Breast epithelium (tissue), 4 donors: Measurements from ENCODE around the gene MMD2. TPM values are rescaled to one million over a fixed set of nuclear protein-coding genes. Genes with fewer than 3 reads are reported as not detected.
A peak's percentile ranks its signal among the peaks of the same experiment; 100 is the strongest.

Experiments used
- DNase-seq, 2 donors: peaks; one replicate each; pipeline ENCODE4 v3.0.0-alpha.2; 2019; ENCODE audit warnings: low spot score in 2 of 2
- H3K27ac ChIP-seq, 2 donors: fragments of 200-600 bp; sonication (generic) in 1 of 2; one replicate each; pipeline ENCODE4 v1.5.1; 2016 to 2019; ENCODE audit warnings: mild to moderate bottlenecking in 1 of 2
- H3K27me3 ChIP-seq, 2 donors: fragments of 200-600 bp; sonication (generic) in 1 of 2; one replicate each; pipeline versions ENCODE4 v1.5.1 to v1.6.0; 2017 to 2019; ENCODE audit warnings: control low read depth in 1 of 2, mild to moderate bottlenecking in 1 of 2
- H3K36me3 ChIP-seq: fragments of 200-600 bp; one replicate; pipeline ENCODE4 v1.5.1; 2019
- H3K4me1 ChIP-seq, 2 donors: fragments of 200-600 bp; sonication (generic); one replicate each; pipeline ENCODE4 v1.5.1; 2016 to 2019; ENCODE audit warnings: control low read depth in 1 of 2
- H3K4me3 ChIP-seq, 3 donors: fragments of 200-600 bp; sonication (generic); 1 replicate in 2 of 3; 2 replicates in 1 of 3; pipeline ENCODE4 v1.5.1; 2016 to 2019; ENCODE audit warnings: mild to moderate bottlenecking in 3 of 3, moderate library complexity in 2 of 3
- H3K9me3 ChIP-seq, 2 donors: fragments of 200-600 bp; sonication (generic) in 1 of 2; one replicate each; pipeline ENCODE4 v1.5.1; 2016 to 2019; ENCODE audit warnings: control low read depth in 1 of 2
- POLR2A ChIP-seq: fragments of 450-650 bp; IDR thresholded peaks from one replicate; pipeline ENCODE4 v1.6.1; 2016; ENCODE audit warnings: antibody characterized with exemption, mild to moderate bottlenecking, moderate library complexity
- POLR2AphosphoS5 ChIP-seq, 3 donors: sonication (generic); formaldehyde crosslinking; IDR thresholded peaks; one replicate each; pipeline ENCODE4 v1.6.1; 2017; ENCODE audit warnings: antibody characterized with exemption in 3 of 3
- intact Hi-C: fragments of 100-400 bp; cut with DNase I; formaldehyde crosslinking; loops from one replicate; pipeline ENCODE4 v1.15.1; 2023; ENCODE audit warnings: low total_unique reads
- total RNA-seq, 3 donors: library from RNA; depleted of rRNA; stranded (reverse); fragments of >200 nt; gene quantifications; one replicate each; pipeline ENCODE4 v1.1.0, GENCODE V29; 2016
- TF ChIP-seq, protein P1 (sequence below), 3 donors: fragments of 450-650 bp; IDR thresholded peaks; one replicate each; pipeline ENCODE4 v1.5.1; 2016 to 2017; ENCODE audit warnings: antibody characterized with exemption in 3 of 3, mild to moderate bottlenecking in 3 of 3, moderate library complexity in 3 of 3

MMD2 gene
- total RNA-seq, 3 donors from 2014 or later = not detected

DNA sequence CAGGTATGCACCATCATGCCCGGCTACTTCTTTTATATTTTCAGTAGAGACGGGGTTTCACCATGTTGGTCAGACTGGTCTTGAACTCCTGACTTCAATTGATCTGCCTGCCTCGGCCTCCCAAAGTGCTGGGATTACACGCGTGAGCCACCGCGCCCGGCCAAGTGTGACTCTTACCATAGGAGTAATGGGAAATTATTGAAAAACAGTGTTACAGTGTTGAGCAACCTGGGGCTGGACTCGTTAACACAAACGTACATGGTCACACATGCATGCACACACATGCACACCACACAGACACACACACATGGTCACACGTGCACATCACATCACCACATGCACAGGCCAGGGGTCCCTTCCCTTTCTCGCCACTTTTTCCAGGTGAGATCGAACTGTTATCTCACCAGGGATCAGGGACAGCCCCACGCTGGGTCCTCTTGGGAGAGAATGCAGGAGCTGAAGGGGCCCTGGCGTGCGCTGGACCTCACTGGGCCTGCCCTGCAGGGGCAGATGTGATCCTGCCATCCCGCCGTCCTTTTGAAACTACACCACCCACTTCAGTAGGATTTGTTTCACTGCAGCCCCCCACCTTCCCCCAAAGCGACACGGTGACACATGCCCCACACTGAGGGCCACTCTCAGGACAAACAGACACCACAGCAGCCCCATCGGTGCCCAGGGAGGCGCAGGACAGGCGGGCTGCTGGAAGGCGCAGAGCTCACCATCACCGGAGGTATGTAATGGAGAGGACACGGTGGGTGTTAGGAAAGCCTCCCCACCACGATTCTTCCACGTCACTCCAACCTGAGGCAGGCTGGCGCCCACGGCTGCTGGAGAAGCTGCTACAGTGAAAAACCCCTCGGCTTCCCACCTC is 85.7 kb downstream of the MMD2 start:
- H3K36me3 ChIP-seq = no peaks in the 10 kb centered on the region
- H3K4me1 ChIP-seq = no peaks in the 10 kb centered on the region
- H3K27ac ChIP-seq = no peak overlapping the region
- TF ChIP-seq, protein P1, sequence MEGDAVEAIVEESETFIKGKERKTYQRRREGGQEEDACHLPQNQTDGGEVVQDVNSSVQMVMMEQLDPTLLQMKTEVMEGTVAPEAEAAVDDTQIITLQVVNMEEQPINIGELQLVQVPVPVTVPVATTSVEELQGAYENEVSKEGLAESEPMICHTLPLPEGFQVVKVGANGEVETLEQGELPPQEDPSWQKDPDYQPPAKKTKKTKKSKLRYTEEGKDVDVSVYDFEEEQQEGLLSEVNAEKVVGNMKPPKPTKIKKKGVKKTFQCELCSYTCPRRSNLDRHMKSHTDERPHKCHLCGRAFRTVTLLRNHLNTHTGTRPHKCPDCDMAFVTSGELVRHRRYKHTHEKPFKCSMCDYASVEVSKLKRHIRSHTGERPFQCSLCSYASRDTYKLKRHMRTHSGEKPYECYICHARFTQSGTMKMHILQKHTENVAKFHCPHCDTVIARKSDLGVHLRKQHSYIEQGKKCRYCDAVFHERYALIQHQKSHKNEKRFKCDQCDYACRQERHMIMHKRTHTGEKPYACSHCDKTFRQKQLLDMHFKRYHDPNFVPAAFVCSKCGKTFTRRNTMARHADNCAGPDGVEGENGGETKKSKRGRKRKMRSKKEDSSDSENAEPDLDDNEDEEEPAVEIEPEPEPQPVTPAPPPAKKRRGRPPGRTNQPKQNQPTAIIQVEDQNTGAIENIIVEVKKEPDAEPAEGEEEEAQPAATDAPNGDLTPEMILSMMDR (IDR thresholded peaks at IDR 0.05) = no peak
- TF ChIP-seq POLR2AphosphoS5 (IDR thresholded peaks at IDR 0.05) (no peak), POLR2A (no peak)
- H3K9me3 ChIP-seq = peaks cover 0 to 9% of the 10 kb centered on the region in 2 donors
- DNase-seq = peak in 1 of 2 donors; percentile 15
- H3K4me3 ChIP-seq = no peak overlapping the region
- H3K27me3 ChIP-seq = no peaks in the 10 kb centered on the region
- intact Hi-C loops = no loop called here

DNA sequence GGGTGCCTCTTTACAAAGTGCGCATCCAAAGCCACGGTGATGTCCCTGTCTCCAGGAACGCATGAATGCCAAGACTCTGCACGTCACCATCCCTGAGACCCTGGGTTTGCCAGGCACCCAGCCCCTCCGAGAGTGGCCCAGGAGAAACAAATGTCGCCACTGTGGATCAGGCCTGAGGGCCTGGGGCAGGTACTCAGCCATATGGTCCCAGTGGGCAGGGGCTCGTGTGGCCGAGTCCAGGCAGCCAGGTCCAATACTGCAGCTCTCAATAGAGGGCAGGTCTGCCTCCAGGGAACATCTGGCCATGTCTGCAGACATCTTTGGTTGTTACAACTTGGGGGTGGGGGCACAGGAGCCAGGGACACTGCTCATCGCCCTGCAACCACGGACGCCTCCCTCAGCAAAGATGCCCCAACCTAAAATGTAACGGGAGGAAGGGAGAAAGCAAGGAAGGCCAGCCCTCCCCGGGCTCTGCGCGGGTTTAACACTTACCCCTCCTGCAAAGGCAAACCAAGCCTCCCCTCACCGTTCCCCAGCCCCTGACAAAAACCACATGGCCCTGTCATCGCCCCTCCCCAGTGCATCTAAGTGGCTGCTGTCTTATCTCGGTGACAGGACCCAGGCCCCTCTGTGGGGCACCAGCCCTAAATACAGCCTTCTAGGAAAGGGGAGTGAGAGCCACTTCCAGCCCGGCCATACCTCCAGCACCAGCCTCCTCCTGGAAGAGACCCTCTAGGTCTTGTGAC is 86.9 kb downstream of the MMD2 start:
- no peaks in the 10 kb centered on the region for H3K27me3 ChIP-seq
- H3K9me3 ChIP-seq = peaks cover 0 to 9% of the 10 kb centered on the region in 2 donors
- no peak for TF ChIP-seq POLR2AphosphoS5 (IDR thresholded peaks at IDR 0.05)
- TF ChIP-seq, protein P1 (IDR thresholded peaks at IDR 0.05) = no peak
- no peak for TF ChIP-seq POLR2A
- no peak overlapping the region for H3K27ac ChIP-seq
- intact Hi-C loops = no loop called here
- H3K4me3 ChIP-seq = no peak overlapping the region
- peak in 1 of 2 donors; percentile 15 for DNase-seq
- no peaks in the 10 kb centered on the region for H3K36me3 ChIP-seq
- no peaks in the 10 kb centered on the region for H3K4me1 ChIP-seq

DNA sequence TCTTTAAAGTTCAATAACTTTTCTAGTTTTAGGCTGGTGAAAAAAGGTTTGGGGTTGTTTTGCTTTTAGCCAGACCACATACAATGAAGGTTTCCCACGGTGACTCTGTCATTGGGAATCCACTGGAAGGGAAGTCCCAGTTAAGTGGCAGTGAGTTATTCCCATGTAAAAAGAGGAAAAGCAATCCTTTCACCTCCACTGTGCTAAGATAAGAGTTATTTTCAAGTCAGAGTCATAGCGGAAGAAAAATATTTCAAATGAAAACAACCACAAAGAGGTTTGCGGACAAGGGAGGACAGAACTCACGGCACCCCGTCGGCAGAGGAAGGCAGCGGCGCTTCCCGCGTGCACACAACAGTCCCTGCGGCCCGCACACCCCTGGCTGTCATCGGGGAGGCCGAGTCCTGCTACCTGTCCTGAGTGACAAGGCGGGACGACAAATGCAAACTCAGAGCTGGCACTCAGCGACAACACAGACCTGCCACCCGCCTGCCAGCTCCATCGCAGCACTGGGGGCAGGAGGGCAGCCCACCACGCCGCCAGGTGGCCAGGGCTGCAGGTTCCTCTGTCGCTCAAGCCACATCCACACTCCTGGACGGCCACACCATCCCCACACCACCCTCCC is 87.8 kb downstream of the MMD2 start:
- Histone ChIP-seq H3K4me3 (no peak overlapping the region), H3K9me3 (peaks cover 0 to 9% of the 10 kb centered on the region in 2 donors), H3K27ac (no peak overlapping the region), H3K27me3 (no peaks in the 10 kb centered on the region), H3K4me1 (no peaks in the 10 kb centered on the region), H3K36me3 (no peaks in the 10 kb centered on the region)
- no peak for DNase-seq
- intact Hi-C loops = no loop called here
- no peak for TF ChIP-seq POLR2A
- no peak for TF ChIP-seq POLR2AphosphoS5 (IDR thresholded peaks at IDR 0.05)
- TF ChIP-seq, protein P1 (IDR thresholded peaks at IDR 0.05) = no peak

DNA sequence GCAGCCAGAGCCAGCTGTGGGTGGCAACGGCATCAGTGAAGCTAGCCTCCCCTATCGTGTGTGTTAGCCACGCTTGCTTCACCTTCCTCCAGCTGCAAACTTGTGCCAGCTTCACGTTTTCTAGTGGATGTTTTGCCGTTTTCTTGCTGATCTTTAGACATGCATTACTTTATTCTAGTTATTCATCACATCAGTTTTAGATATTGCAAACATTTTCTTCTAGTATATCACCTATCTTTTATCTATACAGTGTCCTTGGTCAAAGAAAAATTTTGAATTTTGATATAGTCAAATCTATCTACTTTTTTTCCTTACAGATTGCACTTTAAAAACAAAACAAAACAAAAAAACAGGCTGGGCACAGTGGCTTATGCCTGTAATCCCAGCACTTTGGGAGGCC is 90.5 kb downstream of the MMD2 start:
- TF ChIP-seq, protein P1 (IDR thresholded peaks at IDR 0.05) = no peak
- TF ChIP-seq POLR2AphosphoS5 (IDR thresholded peaks at IDR 0.05) (no peak), POLR2A (no peak)
- Histone ChIP-seq H3K9me3 (peaks cover 0 to 9% of the 10 kb centered on the region in 2 donors), H3K27ac (no peak overlapping the region), H3K36me3 (no peaks in the 10 kb centered on the region), H3K4me3 (no peak overlapping the region), H3K4me1 (no peaks in the 10 kb centered on the region), H3K27me3 (no peaks in the 10 kb centered on the region)
- DNase-seq = no peak
- intact Hi-C loops = no loop called here
